PC-3 (cell line): Measurements from ENCODE around the gene C1QL2.

Experiments used
- CTCF ChIP-seq: fragments of 300-600 bp; sonication (generic); conservative IDR thresholded peaks from 2 replicates; pipeline ENCODE4 v1.5.1; 2017; ENCODE audit warnings: antibody characterized with exemption, low read depth, mild to moderate bottlenecking, low read length
- EZH2 ChIP-seq: fragments of 300-600 bp; sonication (generic); IDR thresholded peaks from one replicate; pipeline ENCODE4 v1.6.1; 2017; ENCODE audit warnings: antibody characterized with exemption, mild to moderate bottlenecking, low read length; ENCODE audit not compliant: unreplicated experiment
- EZH2phosphoT487 ChIP-seq: fragments of 300-600 bp; sonication (generic); IDR thresholded peaks from 2 replicates; pipeline ENCODE4 v1.6.1; 2018; ENCODE audit warnings: mild to moderate bottlenecking, antibody characterized with exemption, low read length, borderline replicate concordance

- TF ChIP-seq CTCF (no peak), EZH2 (no peak), EZH2phosphoT487 (no peak)
Measured at GRCh38 chr2:119134775-119135174, 23.8 kb downstream of the C1QL2 start.
